ENCODE results near the gene HDAC9.

HDAC9 gene

DNA sequence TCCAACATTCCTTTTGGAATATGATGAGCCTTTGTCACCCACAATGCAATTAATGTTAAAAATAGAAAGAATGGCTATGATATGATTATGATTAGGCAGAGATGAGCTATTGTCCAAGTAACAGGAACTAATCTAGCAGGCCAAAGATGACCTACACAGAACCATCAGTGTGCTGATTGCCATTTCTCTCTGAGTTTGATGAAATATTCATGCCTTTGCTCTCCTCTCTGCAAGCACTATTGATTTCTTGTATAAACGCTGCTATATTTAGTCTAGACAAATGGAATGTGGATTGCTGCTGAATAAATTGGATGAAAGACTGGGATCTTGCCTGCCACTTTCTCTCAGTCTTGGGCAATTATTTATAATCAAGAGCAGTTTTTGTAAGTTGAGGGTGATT lies 85.4 kb downstream of the HDAC9 start:
- no peaks in the 10 kb centered on the region for H3K27me3 ChIP-seq
- peaks cover 8% of the 10 kb centered on the region for H3K36me3 ChIP-seq
- TF ChIP-seq, protein P1, sequence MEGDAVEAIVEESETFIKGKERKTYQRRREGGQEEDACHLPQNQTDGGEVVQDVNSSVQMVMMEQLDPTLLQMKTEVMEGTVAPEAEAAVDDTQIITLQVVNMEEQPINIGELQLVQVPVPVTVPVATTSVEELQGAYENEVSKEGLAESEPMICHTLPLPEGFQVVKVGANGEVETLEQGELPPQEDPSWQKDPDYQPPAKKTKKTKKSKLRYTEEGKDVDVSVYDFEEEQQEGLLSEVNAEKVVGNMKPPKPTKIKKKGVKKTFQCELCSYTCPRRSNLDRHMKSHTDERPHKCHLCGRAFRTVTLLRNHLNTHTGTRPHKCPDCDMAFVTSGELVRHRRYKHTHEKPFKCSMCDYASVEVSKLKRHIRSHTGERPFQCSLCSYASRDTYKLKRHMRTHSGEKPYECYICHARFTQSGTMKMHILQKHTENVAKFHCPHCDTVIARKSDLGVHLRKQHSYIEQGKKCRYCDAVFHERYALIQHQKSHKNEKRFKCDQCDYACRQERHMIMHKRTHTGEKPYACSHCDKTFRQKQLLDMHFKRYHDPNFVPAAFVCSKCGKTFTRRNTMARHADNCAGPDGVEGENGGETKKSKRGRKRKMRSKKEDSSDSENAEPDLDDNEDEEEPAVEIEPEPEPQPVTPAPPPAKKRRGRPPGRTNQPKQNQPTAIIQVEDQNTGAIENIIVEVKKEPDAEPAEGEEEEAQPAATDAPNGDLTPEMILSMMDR (IDR thresholded peaks at IDR 0.05; ENCODE audit: low read depth, low read length) = no peak
- H3K4me3 ChIP-seq (ENCODE audit: low read depth, low read length) = no peak overlapping the region
- peaks cover 5% of the 10 kb centered on the region; the same call in 1 of the 2 replicates for H3K4me1 ChIP-seq
- no peaks in the 10 kb centered on the region for H3K9me3 ChIP-seq
- DNase-seq = no peak

DNA sequence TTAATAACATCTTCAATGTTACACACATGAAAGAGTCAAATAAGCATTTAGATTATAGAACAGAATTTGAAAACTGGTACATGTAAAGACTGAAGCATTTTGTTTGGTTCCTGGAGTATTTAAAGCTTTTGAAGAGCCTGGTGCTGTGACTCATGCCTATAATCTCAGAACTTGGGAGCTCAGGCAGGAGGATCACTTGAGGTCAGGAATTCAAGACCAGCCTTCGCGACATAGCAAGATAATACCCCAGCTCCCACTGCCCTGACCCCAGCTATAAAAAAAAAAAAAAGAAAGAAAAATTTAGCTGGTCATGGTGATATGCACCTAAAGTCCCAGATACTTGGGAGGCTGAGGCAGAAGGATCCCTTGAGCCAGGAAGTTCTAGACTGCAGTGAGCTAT lies 87.8 kb downstream of the HDAC9 start:
- DNase-seq = no peak
- TF ChIP-seq, protein P1 (IDR thresholded peaks at IDR 0.05; ENCODE audit: low read depth, low read length) = no peak

GRCh38 chr7:18590241-18590640 lies 94.7 kb downstream of the HDAC9 start:
- no peaks in the 10 kb centered on the region for H3K9me3 ChIP-seq
- TF ChIP-seq, protein P1 (IDR thresholded peaks at IDR 0.05; ENCODE audit: low read depth, low read length) = no peak
- H3K27me3 ChIP-seq = no peaks in the 10 kb centered on the region
- peaks cover 39% of the 10 kb centered on the region for H3K36me3 ChIP-seq
- DNase-seq = no peak
- H3K4me3 ChIP-seq (ENCODE audit: low read depth, low read length) = no peak overlapping the region
- no peaks in the 10 kb centered on the region for H3K4me1 ChIP-seq

More for the DNA sequence above, 87.8 kb downstream of the HDAC9 start:
- no peak overlapping the region for H3K4me3 ChIP-seq (ENCODE audit: low read depth, low read length)
- no peaks in the 10 kb centered on the region for H3K9me3 ChIP-seq
- H3K36me3 ChIP-seq = peaks cover 8% of the 10 kb centered on the region
- no peaks in the 10 kb centered on the region for H3K27me3 ChIP-seq
- peaks cover 5% of the 10 kb centered on the region; the same call in 1 of the 2 replicates for H3K4me1 ChIP-seq

DNA sequence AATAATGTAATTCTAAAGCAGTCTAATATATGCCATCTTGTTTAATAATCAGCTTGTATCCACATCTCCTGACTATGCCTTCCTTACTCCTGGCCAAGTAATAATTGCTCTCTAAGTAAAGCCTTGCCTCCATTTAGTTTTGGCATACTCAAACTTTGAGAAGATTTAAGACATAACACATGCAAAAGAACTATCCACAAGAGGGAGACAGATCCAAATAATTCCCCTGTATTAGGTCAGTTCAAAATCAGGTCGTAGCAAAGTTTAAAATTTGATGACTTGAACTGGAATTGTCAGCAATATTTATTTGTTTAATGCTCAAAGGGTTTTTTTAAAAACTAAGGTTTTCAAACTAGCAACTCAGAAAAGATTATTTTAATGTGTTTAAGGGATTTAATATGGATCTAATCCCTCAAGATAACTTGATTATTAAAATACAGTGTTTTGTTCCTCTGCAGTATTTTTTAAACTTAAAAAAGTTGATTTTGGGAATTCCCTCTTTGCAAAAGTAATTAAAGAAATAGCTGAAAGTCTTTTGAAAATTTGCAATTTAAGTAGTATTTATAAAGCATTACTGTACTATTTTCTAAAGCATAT lies 95.3 kb downstream of the HDAC9 start:
- Histone ChIP-seq H3K4me3 (ENCODE audit: low read depth, low read length) (no peak overlapping the region), H3K27me3 (no peaks in the 10 kb centered on the region), H3K9me3 (no peaks in the 10 kb centered on the region), H3K4me1 (no peaks in the 10 kb centered on the region), H3K36me3 (peaks cover 39% of the 10 kb centered on the region)
- no peak for DNase-seq
- TF ChIP-seq, protein P1 (IDR thresholded peaks at IDR 0.05; ENCODE audit: low read depth, low read length) = peak; percentile 75

DNA sequence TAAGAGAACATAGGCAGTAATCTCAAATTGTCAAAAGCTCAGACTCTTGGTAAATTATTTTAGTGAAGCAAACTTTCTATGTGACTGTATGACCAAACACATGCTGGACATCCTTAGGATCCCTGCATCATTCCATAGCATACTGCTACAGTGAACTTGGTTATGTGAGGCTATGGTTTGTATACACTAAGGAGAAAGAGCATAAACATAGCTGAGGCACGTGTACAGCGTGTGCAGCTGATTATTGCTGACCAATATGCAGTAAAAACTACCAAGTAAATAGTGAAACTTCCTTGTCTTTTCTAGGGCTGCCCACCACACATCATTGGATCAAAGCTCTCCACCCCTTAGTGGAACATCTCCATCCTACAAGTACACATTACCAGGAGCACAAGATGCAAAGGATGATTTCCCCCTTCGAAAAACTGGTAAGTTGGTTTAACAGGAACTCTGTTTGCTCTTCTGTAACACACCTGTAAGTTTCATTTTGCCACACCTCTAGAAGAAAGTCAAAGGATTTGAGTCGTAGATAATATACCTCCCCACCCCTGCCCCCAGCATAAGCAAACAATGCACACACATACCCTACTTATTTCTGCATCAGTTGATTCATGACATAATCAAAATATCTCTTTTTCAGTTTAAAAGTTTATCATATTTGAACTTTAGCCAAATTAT lies 98.2 kb downstream of the HDAC9 start:
- H3K36me3 ChIP-seq = peaks cover 40% of the 10 kb centered on the region
- no peaks in the 10 kb centered on the region for H3K9me3 ChIP-seq
- no peak for DNase-seq
- no peaks in the 10 kb centered on the region for H3K27me3 ChIP-seq
- no peak overlapping the region for H3K4me3 ChIP-seq (ENCODE audit: low read depth, low read length)
- TF ChIP-seq, protein P1 (IDR thresholded peaks at IDR 0.05; ENCODE audit: low read depth, low read length) = no peak
- no peaks in the 10 kb centered on the region for H3K4me1 ChIP-seq

DNA sequence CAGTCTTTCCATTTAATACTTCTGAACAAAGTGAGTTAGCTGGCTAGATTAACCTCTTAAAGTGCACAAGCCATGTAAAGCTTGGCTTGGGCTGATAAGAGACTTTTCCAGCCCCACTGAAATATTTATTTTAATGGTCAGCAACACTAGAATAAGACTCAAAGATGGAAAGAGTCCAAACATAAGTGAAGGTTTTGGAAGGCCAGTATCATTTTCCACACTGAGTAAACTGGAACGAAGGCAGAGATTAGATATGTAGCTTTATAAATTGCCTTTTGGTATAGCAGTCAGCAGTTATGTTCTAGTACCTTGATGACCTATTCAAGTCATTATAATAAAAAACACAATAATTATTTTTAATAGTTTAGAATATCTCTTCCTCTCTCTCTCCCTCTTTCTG lies 102.2 kb downstream of the HDAC9 start:
- peaks cover 38% of the 10 kb centered on the region for H3K36me3 ChIP-seq
- no peak overlapping the region for H3K4me3 ChIP-seq (ENCODE audit: low read depth, low read length)
- no peaks in the 10 kb centered on the region for H3K4me1 ChIP-seq
- H3K27me3 ChIP-seq = no peaks in the 10 kb centered on the region
- TF ChIP-seq, protein P1 (IDR thresholded peaks at IDR 0.05; ENCODE audit: low read depth, low read length) = no peak
- DNase-seq = no peak
- no peaks in the 10 kb centered on the region for H3K9me3 ChIP-seq

Measured in BE2C (cell line).